Epidermal melanocyte (primary cell): Measurements from ENCODE around the gene PCYT1B.
"Not testable (repeated sequence)": the region's sequence is repeated elsewhere in the genome, so short reads cannot be mapped to it uniquely, and the experiment has no call there.

Experiments used
- DNase-seq: peaks from one replicate; pipeline ENCODE4 v3.0.0; 2011; ENCODE audit warnings: low spot score; ENCODE audit not compliant: insufficient read length

PCYT1B gene

DNA sequence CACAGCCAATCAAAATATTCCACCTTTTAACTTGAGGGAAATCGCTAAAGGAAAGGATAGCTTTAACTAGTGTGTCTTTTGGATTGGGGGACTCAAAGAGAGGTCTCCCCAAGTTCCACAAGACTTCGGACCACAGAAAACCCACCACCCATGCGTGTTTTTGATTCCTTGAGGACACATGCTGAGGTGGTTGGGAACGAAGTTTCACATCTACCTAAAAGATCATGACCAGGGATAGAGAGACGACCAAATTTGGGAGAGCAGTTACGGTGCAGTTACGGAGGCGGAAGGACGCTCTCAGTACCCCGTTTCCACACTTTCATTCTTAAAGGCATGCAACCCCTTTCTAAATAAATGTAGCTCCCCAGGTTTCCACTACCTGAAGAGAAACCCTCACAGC is 1.1 kb downstream of the PCYT1B start:
- DNase-seq: no peak

DNA sequence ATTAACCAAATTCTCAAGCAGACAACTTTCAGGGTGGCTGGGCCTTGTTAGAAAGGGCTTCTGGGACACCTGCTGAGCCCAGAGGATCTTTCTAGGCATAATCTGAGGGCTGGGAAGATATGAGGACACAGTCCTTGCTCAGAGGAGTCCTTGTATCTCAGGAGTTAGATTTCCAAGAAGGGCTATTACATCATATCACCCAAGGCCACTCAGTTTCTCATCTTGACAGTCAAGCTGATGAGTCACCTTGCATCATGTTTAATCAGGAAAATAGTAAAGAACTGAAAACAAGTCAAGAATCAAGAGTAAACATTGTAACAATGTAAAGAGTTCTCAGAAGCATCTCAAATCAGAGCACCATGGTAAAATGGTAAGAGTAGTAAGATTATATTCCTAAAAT is 4.0 kb downstream of the PCYT1B start:
- DNase-seq: no peak

DNA sequence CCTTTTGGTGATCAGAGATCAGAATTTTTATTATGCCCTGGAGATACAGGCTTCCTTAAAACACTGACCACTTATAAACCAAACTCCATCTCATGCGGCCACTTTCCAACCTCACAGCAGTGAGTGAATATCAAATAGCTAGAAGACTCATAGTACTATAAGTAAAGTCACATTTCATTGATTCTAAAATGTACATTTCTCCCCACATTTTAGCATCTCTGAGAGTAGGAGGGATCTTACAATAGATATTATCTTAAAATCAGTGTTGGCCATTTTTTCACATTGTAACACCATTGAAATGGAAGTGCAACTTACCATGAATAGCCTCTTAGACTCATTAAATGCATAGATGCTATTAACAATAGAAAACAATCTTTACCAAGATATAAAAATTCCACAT is 17.4 kb downstream of the PCYT1B start:
- no peak for DNase-seq

DNA sequence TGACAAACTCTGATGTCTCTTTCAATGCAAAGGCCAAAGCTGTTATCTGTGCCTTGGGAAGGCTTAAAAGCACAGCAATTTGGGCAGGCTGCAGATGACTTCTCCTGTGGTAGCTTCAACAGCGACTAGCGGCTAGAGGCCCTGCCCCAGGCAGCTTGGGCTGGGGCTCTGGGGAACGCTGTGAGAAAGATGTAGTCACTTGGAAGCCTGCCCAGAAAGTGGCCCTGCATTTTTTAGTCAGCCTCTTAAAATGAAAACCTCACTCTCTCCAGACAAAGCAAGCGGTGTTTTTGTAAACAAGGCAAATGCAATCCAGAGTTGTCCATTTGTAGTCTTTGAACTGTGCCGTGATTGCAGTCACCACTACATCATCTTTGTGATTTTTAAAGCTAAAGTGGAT is 27.5 kb downstream of the PCYT1B start:
- DNase-seq: no peak

DNA sequence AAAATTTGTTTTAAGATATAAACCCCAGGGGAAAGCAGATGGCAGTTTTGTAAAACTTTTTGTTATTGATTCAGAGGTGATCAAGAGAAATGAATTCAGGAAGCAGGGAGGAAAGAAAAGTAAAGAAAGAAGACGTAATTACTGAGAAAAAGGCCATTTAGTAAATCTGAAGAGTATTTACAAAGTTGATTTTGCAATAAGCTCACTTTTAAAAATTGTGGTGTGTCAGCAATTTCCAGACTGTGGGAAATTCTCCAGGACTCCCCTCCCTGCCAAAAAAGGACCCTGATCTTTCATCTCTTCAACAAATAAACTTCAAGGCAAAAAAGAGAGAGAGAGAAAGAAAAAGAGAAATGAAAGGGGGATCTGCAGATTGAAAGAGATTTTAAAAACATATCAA is 36.6 kb downstream of the PCYT1B start:
- no peak for DNase-seq

DNA sequence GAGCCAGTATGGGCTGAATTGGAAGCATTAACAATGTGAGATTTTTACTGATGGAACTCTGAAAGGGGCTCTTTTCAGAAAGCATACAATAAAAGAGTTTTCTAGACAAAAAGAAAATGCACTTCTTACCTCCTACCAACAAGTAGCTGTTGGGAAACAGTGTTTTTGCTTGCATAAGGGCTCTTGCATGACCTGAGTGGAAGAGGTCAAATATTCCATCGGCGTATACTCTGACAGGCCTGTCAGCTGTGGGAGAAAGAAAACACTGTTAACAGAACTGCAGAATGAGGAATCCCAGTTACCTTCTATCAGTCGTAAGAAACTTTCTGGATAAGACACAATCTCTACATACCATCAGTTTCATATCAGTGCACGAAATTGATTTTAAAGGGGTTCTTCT is 39.5 kb downstream of the PCYT1B start:
- no peak for DNase-seq

GRCh38 chrX:24605941-24606340 is 41.2 kb downstream of the PCYT1B start:
- not testable (repeated sequence) for DNase-seq

DNA sequence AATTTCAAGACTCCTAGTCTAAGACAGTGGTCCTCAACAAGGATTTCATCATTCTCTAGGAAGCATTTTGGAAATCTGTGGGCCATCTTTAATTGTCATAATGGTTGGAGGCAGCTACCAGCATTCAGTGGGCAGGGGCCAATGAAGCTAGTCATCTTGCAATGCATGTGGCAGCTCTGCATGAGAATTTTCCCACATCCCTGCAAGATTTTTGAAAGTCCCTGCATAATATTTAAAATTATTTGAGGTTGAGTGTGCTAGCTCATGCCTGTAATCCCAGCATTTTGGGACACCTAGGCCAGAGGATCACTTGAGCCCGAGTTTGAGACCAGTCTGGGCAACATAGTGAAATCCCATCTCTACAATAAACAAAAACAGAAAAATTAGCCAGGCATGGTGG is 44.0 kb downstream of the PCYT1B start:
- no peak for DNase-seq

- no peak for DNase-seq
Observed at GRCh38 chrX:24601858-24602257, 45.3 kb downstream of the PCYT1B start.

DNA sequence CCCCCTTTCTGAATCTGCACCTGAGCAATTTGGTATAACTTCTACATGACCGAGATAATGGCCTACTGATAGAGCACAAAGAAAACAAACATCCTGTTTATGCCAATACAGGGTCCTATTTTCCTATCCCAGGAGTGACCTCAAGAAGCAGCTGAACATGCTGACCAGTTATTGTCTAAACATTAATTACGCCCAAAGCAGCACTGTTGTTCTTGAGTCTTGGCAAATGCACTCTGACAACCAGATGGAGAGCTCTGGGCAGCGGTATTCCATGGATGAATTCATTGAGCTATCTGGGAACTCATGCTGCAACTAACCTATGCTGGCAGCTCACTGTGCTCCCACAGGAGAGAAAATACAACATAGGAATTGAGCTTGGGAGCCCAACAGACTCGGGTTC is 52.6 kb downstream of the PCYT1B start:
- DNase-seq: no peak

DNA sequence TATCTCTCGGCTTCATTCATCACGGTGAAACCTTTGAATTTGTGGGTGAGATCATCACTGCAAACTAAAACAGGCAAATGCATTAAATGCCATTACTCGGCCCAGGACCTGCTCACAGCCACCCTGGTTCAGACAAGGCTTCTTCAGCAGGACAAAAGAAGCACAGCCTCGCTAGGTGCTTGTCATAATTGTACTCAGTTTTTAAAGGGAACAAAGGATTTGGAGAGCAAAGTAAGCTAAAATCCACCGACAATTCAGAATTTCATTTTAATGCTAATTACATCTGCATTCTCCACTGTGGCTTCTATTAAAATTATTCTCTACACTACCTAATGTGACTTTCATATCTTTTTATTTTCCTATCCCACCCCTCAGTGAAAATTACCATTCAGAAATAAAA is 57.0 kb downstream of the PCYT1B start:
- no peak for DNase-seq

DNA sequence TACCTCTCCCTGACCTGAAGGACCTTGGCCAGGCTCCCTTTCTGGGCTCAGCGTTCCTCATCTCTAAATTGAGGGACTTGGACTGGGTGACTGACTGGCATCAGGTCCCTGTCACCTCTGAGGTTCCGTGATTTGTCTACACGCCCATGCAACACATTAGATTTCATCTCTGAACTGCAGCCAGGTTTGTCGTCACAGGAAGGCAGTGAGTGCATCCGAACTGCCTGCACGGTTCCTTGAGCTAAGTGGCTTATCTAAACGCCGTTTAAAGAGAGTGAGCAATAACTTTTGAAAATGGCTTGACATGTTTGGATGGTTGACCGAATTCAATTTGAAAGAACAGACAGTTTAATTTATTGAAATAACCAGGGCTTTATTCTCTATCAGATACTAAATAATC is 70.1 kb downstream of the PCYT1B start:
- no peak for DNase-seq

GRCh38 chrX:24575496-24575895 is 71.7 kb downstream of the PCYT1B start:
- no peak for DNase-seq

GRCh38 chrX:24574743-24575142 is 72.4 kb downstream of the PCYT1B start:
- no peak for DNase-seq

GRCh38 chrX:24567169-24567568 is 80.0 kb downstream of the PCYT1B start:
- no peak for DNase-seq

GRCh38 chrX:24566240-24566639 is 80.9 kb downstream of the PCYT1B start:
- DNase-seq: no peak

- no peak for DNase-seq
Observed at GRCh38 chrX:24563291-24564010, 83.7 kb downstream of the PCYT1B start.

DNA sequence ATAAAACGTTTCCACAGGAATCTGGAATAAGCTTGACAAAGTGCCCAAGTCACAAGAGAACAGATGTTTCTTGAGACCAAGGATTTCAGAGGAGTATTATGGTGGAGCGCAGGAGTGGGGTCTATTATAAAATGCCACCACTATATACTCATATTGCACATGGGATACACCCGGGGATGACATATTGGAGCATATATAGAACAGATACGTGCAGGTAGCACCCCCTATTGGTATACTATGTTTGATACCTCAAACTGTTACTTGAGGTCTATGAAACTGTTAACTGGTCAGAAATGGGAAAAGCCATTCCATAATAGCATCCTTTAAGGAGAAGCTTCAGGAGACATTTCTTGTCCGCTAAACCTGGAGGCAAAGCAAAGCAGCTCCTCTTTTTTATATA is 86.0 kb downstream of the PCYT1B start:
- no peak for DNase-seq

DNA sequence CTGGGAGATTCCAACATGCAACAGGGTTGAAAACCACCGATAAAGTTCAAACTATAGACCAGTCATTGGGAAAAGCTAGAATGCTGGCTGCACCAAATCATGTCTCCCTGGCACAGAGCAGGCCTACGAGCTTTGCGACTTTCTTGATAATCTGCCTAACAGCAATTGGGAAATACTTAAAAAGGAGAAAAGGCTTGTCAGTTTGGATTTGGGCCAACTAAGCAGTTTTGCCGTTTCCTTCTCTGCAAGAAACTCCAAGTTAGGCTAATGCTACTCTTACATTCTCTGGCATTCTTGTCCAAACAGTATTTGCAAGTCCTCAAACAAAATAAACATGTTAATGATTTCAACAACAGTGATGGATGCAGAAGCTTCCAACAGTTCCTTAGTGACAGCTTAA is 94.1 kb downstream of the PCYT1B start:
- DNase-seq: no peak

GRCh38 chrX:24550166-24550565 is 97.0 kb downstream of the PCYT1B start:
- DNase-seq: no peak

GRCh38 chrX:24547961-24548360 is 99.2 kb downstream of the PCYT1B start:
- no peak for DNase-seq

GRCh38 chrX:24542756-24543155 is 104.4 kb downstream of the PCYT1B start:
- no peak for DNase-seq

DNA sequence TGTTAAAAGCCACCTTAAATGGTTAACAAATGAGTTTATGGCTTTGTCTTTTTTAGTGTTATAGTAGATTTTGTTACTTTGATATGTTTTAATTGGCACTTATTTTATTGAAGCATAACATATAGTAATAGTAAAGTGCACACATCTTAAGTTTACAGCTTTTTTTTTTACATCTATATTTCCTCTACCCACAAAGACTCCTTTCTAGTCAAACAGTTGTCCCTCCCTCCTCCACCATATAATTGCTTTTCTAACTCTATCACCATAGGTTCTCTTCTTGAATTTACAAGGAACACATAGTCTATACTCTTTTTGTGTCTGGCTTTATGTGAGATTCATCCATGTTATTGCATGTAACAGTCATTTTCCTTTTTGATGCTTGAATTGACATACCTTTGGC is 110.6 kb downstream of the PCYT1B start:
- DNase-seq: no peak

DNA sequence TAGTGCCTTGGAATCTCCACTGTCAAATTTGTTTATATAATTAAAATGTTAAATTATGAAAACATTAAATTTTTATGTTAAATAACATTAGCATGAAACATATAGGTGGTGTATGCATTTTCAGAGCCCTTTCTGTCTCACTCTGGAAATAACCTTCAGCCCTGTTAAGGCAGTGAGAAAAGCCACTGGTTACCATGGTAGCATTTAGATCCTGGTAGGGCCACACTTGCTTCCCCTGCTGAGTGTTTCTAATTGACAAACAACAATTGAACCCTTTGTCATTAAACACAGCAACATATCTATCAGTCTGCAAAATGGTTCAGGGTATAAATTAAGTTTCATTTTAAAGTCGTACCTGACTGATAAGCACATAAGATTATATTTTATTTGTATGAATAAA is 118.5 kb downstream of the PCYT1B start:
- no peak for DNase-seq
